B cell (primary cell): ENCODE results near the gene ACTL8. TPM values are rescaled to one million over a fixed set of nuclear protein-coding genes. Genes with fewer than 3 reads are reported as not detected.

Experiments
- ATAC-seq: fragments of 200-7000 bp; cut with Tn5 transposase; one replicate; pipeline ENCODE4 v1.10.0; 2021; ENCODE audit warnings: low read depth, mild to moderate bottlenecking, moderate number of reproducible peaks, moderate library complexity
- CTCF ChIA-PET: fragments of 350-600 bp; sonication (Branson Sonifier 250); formaldehyde crosslinking; loops from one replicate; lab custom pipeline; 2021; ENCODE audit warnings: antibody characterized with exemption, inconsistent platforms; lab: Charles Lee
- POLR2A ChIA-PET: fragments of 350-600 bp; sonication (Branson Sonifier 250); formaldehyde crosslinking; loops from one replicate; lab custom pipeline; 2021; ENCODE audit warnings: antibody characterized with exemption; lab: Charles Lee
- DNase-seq: peaks from one replicate; pipeline ENCODE4 v3.0.0; 2013
- H2AFZ ChIP-seq: 2 replicates; pipeline ENCODE4 v1.6.1; 2012; ENCODE audit warnings: mild to moderate bottlenecking, low read depth, low read length; ENCODE audit not compliant: insufficient read depth, poor library complexity, severe bottlenecking
- H3K27ac ChIP-seq, 2 donors: 1 replicate in 1 of 2; 2 replicates in 1 of 2; pipeline ENCODE4 v1.5.1; 2012 to 2013; ENCODE audit warnings: low read length in 2 of 2, mild to moderate bottlenecking in 2 of 2, moderate library complexity in 1 of 2
- H3K27me3 ChIP-seq, 4 experiments: fragments of 200-600 bp in 1 of 4; sonication (generic) in 1 of 4; replicated peaks in 1 of 4; 1 replicate in 2 of 4; 2 replicates in 2 of 4; pipeline versions ENCODE4 v1.6.1 to v1.7.0; 2013 to 2016; ENCODE audit warnings: low read length in 3 of 4, mild to moderate bottlenecking in 2 of 4, mixed read lengths in 1 of 4, moderate library complexity in 1 of 4; ENCODE audit not compliant: insufficient read depth in 4 of 4, control insufficient read depth in 3 of 4; ENCODE audit errors: control extremely low read depth in 1 of 4
- H3K36me3 ChIP-seq, 2 experiments: replicated peaks in 1 of 2; 1 replicate in 1 of 2; 2 replicates in 1 of 2; pipeline versions ENCODE4 v1.6.1 to v1.7.1; 2013; ENCODE audit warnings: low read length in 1 of 2; ENCODE audit not compliant: insufficient read depth in 2 of 2, control insufficient read depth in 1 of 2; ENCODE audit errors: control extremely low read depth in 1 of 2, extremely low read depth in 1 of 2
- H3K4me1 ChIP-seq, 2 donors: fragments of 200-600 bp in 1 of 2; sonication (generic) in 1 of 2; 1 replicate in 1 of 2; 2 replicates in 1 of 2; pipeline versions ENCODE4 v1.5.1 to v1.6.1; 2013 to 2017; ENCODE audit warnings: low read length in 2 of 2; ENCODE audit not compliant: control insufficient read depth in 2 of 2, insufficient read depth in 2 of 2
- H3K4me2 ChIP-seq: replicated peaks from 2 replicates; pipeline ENCODE3; 2012; ENCODE audit warnings: mild to moderate bottlenecking, low read depth, low read length; ENCODE audit not compliant: poor library complexity, severe bottlenecking
- H3K4me3 ChIP-seq, 5 experiments: fragments of 200-600 bp in 1 of 5; sonication (generic) in 1 of 5; 1 replicate in 3 of 5; 2 replicates in 2 of 5; pipeline versions ENCODE4 v1.5.1 to v1.7.0; 2011 to 2016; ENCODE audit warnings: low read length in 4 of 5, mild to moderate bottlenecking in 4 of 5, low read depth in 2 of 5, control low read depth in 1 of 5, moderate library complexity in 1 of 5; ENCODE audit not compliant: insufficient read depth in 1 of 5; ENCODE audit errors: control extremely low read depth in 1 of 5, extremely low read depth in 1 of 5
- H3K79me2 ChIP-seq: fragments of 200-600 bp; sonication (generic); one replicate; pipeline ENCODE4 v1.6.0; 2016; ENCODE audit warnings: low read length; ENCODE audit not compliant: control insufficient read depth, insufficient read depth
- H3K9ac ChIP-seq: fragments of 200-600 bp; sonication (generic); 2 replicates; pipeline ENCODE4 v1.6.1; 2017; ENCODE audit warnings: mild to moderate bottlenecking, low read length, moderate library complexity
- H3K9me3 ChIP-seq, 3 donors: one replicate each; pipeline versions ENCODE4 v1.6.1 to v1.7.1; 2013; ENCODE audit warnings: low read length in 2 of 3; ENCODE audit not compliant: control insufficient read depth in 2 of 3, insufficient read depth in 1 of 3; ENCODE audit errors: control extremely low read depth in 1 of 3
- H4K20me1 ChIP-seq: 2 replicates; pipeline ENCODE4 v1.6.0; 2012; ENCODE audit warnings: mild to moderate bottlenecking, low read length; ENCODE audit not compliant: insufficient read depth, control insufficient read depth, poor library complexity, severe bottlenecking
- H3K27ac Mint-ChIP-seq: one replicate; pipeline ENCODE4 v1.8.0; 2021; ENCODE audit warnings: mixed read lengths
- H3K27me3 Mint-ChIP-seq: one replicate; pipeline ENCODE4 v1.8.0; 2021; ENCODE audit warnings: mixed read lengths
- H3K4me1 Mint-ChIP-seq: one replicate; pipeline ENCODE4 v1.8.0; 2021; ENCODE audit warnings: mixed read lengths
- H3K4me3 Mint-ChIP-seq: one replicate; pipeline ENCODE4 v1.8.0; 2021; ENCODE audit warnings: mixed read lengths
- H3K9me3 Mint-ChIP-seq: one replicate; pipeline ENCODE4 v1.8.0; 2022; ENCODE audit warnings: mixed read lengths; ENCODE audit not compliant: insufficient read depth
- CTCF ChIP-seq: fragments of 200-600 bp; IDR thresholded peaks from one replicate; pipeline ENCODE4 v1.8.0; 2022; ENCODE audit warnings: antibody characterized with exemption, mild to moderate bottlenecking
- EZH2 ChIP-seq: IDR thresholded peaks from 2 replicates; pipeline ENCODE4 v1.6.1; 2012; ENCODE audit warnings: borderline replicate concordance, low read depth, mild to moderate bottlenecking, moderate library complexity, low read length; ENCODE audit not compliant: insufficient read depth, poor library complexity, severe bottlenecking
- WGBS: methylation state at CpG from one replicate; pipeline ENCODE4 v1.1.5; 2013; ENCODE audit warnings: missing lambda C conversion rate; ENCODE audit not compliant: insufficient coverage; 5-methylcytosine and 5-hydroxymethylcytosine counted together
- intact Hi-C: fragments of 100-400 bp; cut with micrococcal nuclease; formaldehyde crosslinking; loops from one replicate; pipeline ENCODE4 v1.10.0; 2022
- polyA plus RNA-seq: library from polyadenylated mRNA; depleted of rRNA; stranded (reverse); fragments of >200 nt; gene quantifications from 2 replicates; pipeline ENCODE4 v1.2.3, GENCODE V29; 2012
- total RNA-seq, 2 donors: library from RNA; stranded (reverse); fragments of 120-200 nt in 1 of 2; gene quantifications; 1 replicate in 1 of 2; 2 replicates in 1 of 2; pipeline versions ENCODE4 v1.2.3 to v1.2.4, GENCODE V29; 2013 to 2022

ACTL8 gene
- total and polyA plus RNA-seq, 2 donors (not counting 1 experiment from before 2014, with no cell fraction given): not detected

- WGBS: 56% methylated on average over 4 of the region's 8 CpGs
- Mint-ChIP-seq H3K4me1 (no peaks in the 10 kb centered on the region), H3K27ac (no peak overlapping the region), H3K4me3 (no peak overlapping the region), H3K27me3 (peaks cover 15% of the 10 kb centered on the region), H3K9me3 (peaks cover 8% of the 10 kb centered on the region)
- TF ChIP-seq EZH2: no peak
- TF ChIP-seq CTCF: no peak
- Histone ChIP-seq H3K27ac (no peak overlapping the region), H3K36me3 (no peaks in the 10 kb centered on the region), H3K4me1 (no peaks in the 10 kb centered on the region), H3K9me3 (peaks cover 0 to 45% (median 20%) of the 10 kb centered on the region in 3 donors), H2AFZ (no peak overlapping the region), H3K9ac (no peak overlapping the region), H3K27me3 (peaks cover 0 to 3% (median 0%) of the 10 kb centered on the region in 4 experiments), H3K4me2 (no peak overlapping the region), H3K79me2 (no peaks in the 10 kb centered on the region), H3K4me3 (no peak overlapping the region), H4K20me1 (no peaks in the 10 kb centered on the region)
- ATAC-seq: no peak
- intact Hi-C loops: no loop called here
- DNase-seq: no peak
- CTCF ChIA-PET: no interaction called here
- POLR2A ChIA-PET: no interaction called here
These were observed 8.3 kb downstream of the ACTL8 start for GRCh38 chr1:17763417-17763816.

- no peak for TF ChIP-seq CTCF
- TF ChIP-seq EZH2: no peak
- Mint-ChIP-seq H3K9me3 (peaks cover 6% of the 10 kb centered on the region), H3K4me1 (no peaks in the 10 kb centered on the region), H3K4me3 (no peak overlapping the region), H3K27ac (no peak overlapping the region), H3K27me3 (peaks cover 15% of the 10 kb centered on the region)
- H4K20me1 ChIP-seq: no peaks in the 10 kb centered on the region
- ATAC-seq (no peak), DNase-seq (no peak)
- no peaks in the 10 kb centered on the region for H3K36me3 ChIP-seq
- 89% methylated on average over 5 of the region's 5 CpGs for WGBS
- no peaks in the 10 kb centered on the region for H3K4me1 ChIP-seq
- ChIA-PET CTCF (no interaction called here), POLR2A (no interaction called here)
- no peak overlapping the region for H3K4me3 ChIP-seq
- peaks cover 0 to 3% (median 0%) of the 10 kb centered on the region in 4 experiments for H3K27me3 ChIP-seq
- intact Hi-C loops: no loop called here
- H3K9ac ChIP-seq: no peak overlapping the region
- no peak overlapping the region for H3K27ac ChIP-seq
- no peak overlapping the region for H2AFZ ChIP-seq
- H3K9me3 ChIP-seq: peaks cover 0 to 43% (median 14%) of the 10 kb centered on the region in 3 donors
- no peaks in the 10 kb centered on the region for H3K79me2 ChIP-seq
- no peak overlapping the region for H3K4me2 ChIP-seq
These were observed 8.9 kb downstream of the ACTL8 start for GRCh38 chr1:17763995-17764394.
